HuH-7 (cell line): Measurements from ENCODE around the gene SNX15.
"Not testable (repeated sequence)": the region's sequence is repeated elsewhere in the genome, so short reads cannot be mapped to it uniquely, and the experiment has no call there.

ENCODE experiments used
- DNase-seq: peaks from one replicate; pipeline ENCODE4 v3.0.0; 2011; ENCODE audit warnings: low spot score

The SNX15 gene

GRCh38 chr11:65014726-65015227, 12.5 kb upstream of the SNX15 start:
- DNase-seq, result no peak

- DNase-seq, result no peak
Observed at GRCh38 chr11:65016705-65017104, 10.5 kb upstream of the SNX15 start.

GRCh38 chr11:65017937-65018336, 9.3 kb upstream of the SNX15 start:
- no peak for DNase-seq

- DNase-seq, result no peak
Observed at GRCh38 chr11:65019824-65020223, 7.4 kb upstream of the SNX15 start.

GRCh38 chr11:65021003-65021402, 6.2 kb upstream of the SNX15 start:
- no peak for DNase-seq

- no peak for DNase-seq
Observed at GRCh38 chr11:65021509-65021908, 5.7 kb upstream of the SNX15 start.

- not testable (repeated sequence) for DNase-seq
Observed at GRCh38 chr11:65023502-65023901, 3.7 kb upstream of the SNX15 start.

- DNase-seq, result no peak
Observed at GRCh38 chr11:65026810-65027209, 429 bp upstream of the SNX15 start.

GRCh38 chr11:65032216-65032615, 5.0 kb downstream of the SNX15 start:
- no peak for DNase-seq

GRCh38 chr11:65034423-65034822, 7.2 kb downstream of the SNX15 start:
- no peak for DNase-seq

- no peak for DNase-seq
Observed at GRCh38 chr11:65035579-65035978, 8.3 kb downstream of the SNX15 start.

- no peak for DNase-seq
Observed at GRCh38 chr11:65036931-65037330, 9.7 kb downstream of the SNX15 start.

- DNase-seq, result no peak
Observed at GRCh38 chr11:65040520-65040846, 13.2 kb downstream of the SNX15 start.

- peak; percentile 90 for DNase-seq
Observed at GRCh38 chr11:65040847-65041622, 13.8 kb downstream of the SNX15 start, which contains the start of gene SAC3D1. SAC3D1 (plus strand) TSS chr11:65041210; CDS start chr11:65041293, 83 bp downstream.

- DNase-seq, result no peak
Observed at GRCh38 chr11:65042891-65043290, 15.7 kb downstream of the SNX15 start.

GRCh38 chr11:65043881-65044501, 16.8 kb downstream of the SNX15 start:
- DNase-seq, result no peak

- no peak for DNase-seq
Observed at GRCh38 chr11:65045061-65045460, 17.8 kb downstream of the SNX15 start.

GRCh38 chr11:65045728-65046127, 18.5 kb downstream of the SNX15 start:
- DNase-seq, result no peak

- DNase-seq, result no peak
Observed at GRCh38 chr11:65047581-65048422, 20.6 kb downstream of the SNX15 start.

- no peak for DNase-seq
Observed at GRCh38 chr11:65051398-65051858, 24.2 kb downstream of the SNX15 start.

GRCh38 chr11:65053827-65054508, 26.7 kb downstream of the SNX15 start:
- no peak for DNase-seq

GRCh38 chr11:65055538-65055937, 28.3 kb downstream of the SNX15 start:
- no peak for DNase-seq
